NT2/D1 (cell line): Measurements from ENCODE around the gene IQSEC3.
A peak's percentile ranks its signal among the peaks of the same experiment; 100 is the strongest.

Experiments used
- DNase-seq: peaks from one replicate; pipeline ENCODE4 v3.0.0-alpha.2; 2011; ENCODE audit warnings: low read depth, low spot score
- H3K27me3 ChIP-seq: 2 replicates; pipeline ENCODE4 v1.6.0; 2011; ENCODE audit warnings: mild to moderate bottlenecking; ENCODE audit not compliant: insufficient read length, insufficient read depth
- H3K36me3 ChIP-seq: 2 replicates; pipeline ENCODE4 v1.6.1; 2011; ENCODE audit warnings: mild to moderate bottlenecking, low read length, mixed read lengths; ENCODE audit not compliant: insufficient read depth, insufficient read length
- H3K4me1 ChIP-seq: 2 replicates; pipeline ENCODE4 v1.5.1; 2011; ENCODE audit not compliant: insufficient read depth, insufficient read length
- H3K4me3 ChIP-seq: 2 replicates; pipeline ENCODE4 v1.5.1; 2011; ENCODE audit warnings: low read depth; ENCODE audit not compliant: insufficient read length
- H3K9ac ChIP-seq: 2 replicates; pipeline ENCODE4 v1.6.0; 2011; ENCODE audit warnings: low read depth; ENCODE audit not compliant: insufficient read length
- H3K9me3 ChIP-seq: 2 replicates; pipeline ENCODE4 v1.5.1; 2011; ENCODE audit warnings: mild to moderate bottlenecking, low read length; ENCODE audit not compliant: insufficient read depth
- SUZ12 ChIP-seq: IDR thresholded peaks from 2 replicates; pipeline ENCODE4 v1.6.1; 2011; ENCODE audit not compliant: insufficient read length, insufficient read depth; ENCODE audit errors: extremely low read depth
- YY1 ChIP-seq: IDR thresholded peaks from 2 replicates; pipeline ENCODE4 v1.6.1; 2011; ENCODE audit not compliant: insufficient read length, insufficient read depth
- ZNF274 ChIP-seq: IDR thresholded peaks from 2 replicates; pipeline ENCODE4 v1.6.1; 2011; ENCODE audit warnings: mild to moderate bottlenecking, low read depth, low read length

IQSEC3 gene

GRCh38 chr12:219891-220352, 153.4 kb downstream of the IQSEC3 start:
- peak; percentile 80 for DNase-seq
- Histone ChIP-seq H3K9ac (no peak overlapping the region), H3K4me1 (peaks cover 24% of the 10 kb centered on the region), H3K9me3 (no peaks in the 10 kb centered on the region), H3K36me3 (no peaks in the 10 kb centered on the region), H3K4me3 (no peak overlapping the region), H3K27me3 (peaks cover 12% of the 10 kb centered on the region)
- no peak for TF ChIP-seq ZNF274
- TF ChIP-seq YY1 = no peak
- TF ChIP-seq SUZ12 = no peak

DNA sequence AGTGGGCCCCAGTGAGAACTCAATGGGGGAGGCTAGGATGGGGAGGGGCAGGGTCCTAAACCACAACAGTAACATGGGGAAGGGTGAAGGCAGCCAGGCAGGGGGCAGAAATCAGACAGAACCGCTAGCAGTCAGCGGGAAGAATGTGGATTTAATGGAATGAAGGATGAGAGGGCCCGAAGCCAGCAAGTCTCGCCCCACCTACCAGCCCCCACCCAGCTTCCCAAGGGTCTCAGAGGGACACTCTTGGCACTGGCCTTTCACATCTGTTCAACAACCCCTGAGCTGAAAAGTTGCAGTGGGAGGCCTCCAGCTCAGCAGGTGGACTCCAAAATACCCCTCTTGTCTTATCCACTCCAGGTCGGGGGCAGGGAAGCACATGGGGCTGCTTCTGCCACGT, 153.9 kb downstream of the IQSEC3 start:
- no peak for TF ChIP-seq ZNF274
- TF ChIP-seq SUZ12 = no peak
- TF ChIP-seq YY1 = no peak
- no peak overlapping the region for H3K4me3 ChIP-seq
- no peaks in the 10 kb centered on the region for H3K9me3 ChIP-seq
- H3K36me3 ChIP-seq = no peaks in the 10 kb centered on the region
- H3K27me3 ChIP-seq = peaks cover 7% of the 10 kb centered on the region
- peak overlapping the region; percentile 10 for H3K9ac ChIP-seq
- H3K4me1 ChIP-seq = peaks cover 22% of the 10 kb centered on the region
- DNase-seq = no peak

- Histone ChIP-seq H3K9ac (peak overlapping the region; percentile 10), H3K27me3 (peaks cover 3% of the 10 kb centered on the region), H3K4me1 (peaks cover 22% of the 10 kb centered on the region), H3K4me3 (no peak overlapping the region), H3K9me3 (no peaks in the 10 kb centered on the region), H3K36me3 (no peaks in the 10 kb centered on the region)
- TF ChIP-seq YY1 (no peak), ZNF274 (no peak), SUZ12 (no peak)
- no peak for DNase-seq
These were observed 154.5 kb downstream of the IQSEC3 start for GRCh38 chr12:220946-221550.

GRCh38 chr12:221736-222135, 155.2 kb downstream of the IQSEC3 start:
- peaks cover 22% of the 10 kb centered on the region for H3K4me1 ChIP-seq
- TF ChIP-seq SUZ12 = no peak
- TF ChIP-seq YY1 = no peak
- TF ChIP-seq ZNF274 = no peak
- no peak overlapping the region for H3K4me3 ChIP-seq
- H3K36me3 ChIP-seq = no peaks in the 10 kb centered on the region
- no peaks in the 10 kb centered on the region for H3K27me3 ChIP-seq
- DNase-seq = no peak
- no peaks in the 10 kb centered on the region for H3K9me3 ChIP-seq
- no peak overlapping the region for H3K9ac ChIP-seq

GRCh38 chr12:223841-224240, 157.3 kb downstream of the IQSEC3 start:
- H3K4me1 ChIP-seq = peaks cover 17% of the 10 kb centered on the region
- DNase-seq = no peak
- H3K36me3 ChIP-seq = no peaks in the 10 kb centered on the region
- H3K4me3 ChIP-seq = no peak overlapping the region
- no peak overlapping the region for H3K9ac ChIP-seq
- no peak for TF ChIP-seq YY1
- no peak for TF ChIP-seq SUZ12
- TF ChIP-seq ZNF274 = no peak
- H3K27me3 ChIP-seq = peaks cover 3% of the 10 kb centered on the region
- no peaks in the 10 kb centered on the region for H3K9me3 ChIP-seq

GRCh38 chr12:224330-224729, 157.8 kb downstream of the IQSEC3 start:
- H3K4me3 ChIP-seq = no peak overlapping the region
- no peaks in the 10 kb centered on the region for H3K9me3 ChIP-seq
- no peaks in the 10 kb centered on the region for H3K36me3 ChIP-seq
- no peak overlapping the region for H3K9ac ChIP-seq
- DNase-seq = no peak
- peaks cover 3% of the 10 kb centered on the region for H3K27me3 ChIP-seq
- peaks cover 17% of the 10 kb centered on the region for H3K4me1 ChIP-seq
- TF ChIP-seq ZNF274 = no peak
- no peak for TF ChIP-seq YY1
- no peak for TF ChIP-seq SUZ12

- Histone ChIP-seq H3K27me3 (peaks cover 3% of the 10 kb centered on the region), H3K9me3 (no peaks in the 10 kb centered on the region), H3K4me1 (peaks cover 17% of the 10 kb centered on the region), H3K9ac (no peak overlapping the region), H3K36me3 (no peaks in the 10 kb centered on the region), H3K4me3 (no peak overlapping the region)
- TF ChIP-seq YY1 (no peak), SUZ12 (no peak), ZNF274 (no peak)
- DNase-seq = no peak
These were observed 158.4 kb downstream of the IQSEC3 start for GRCh38 chr12:225012-225411.
